K562 (cell line): Measurements from ENCODE around the gene CAPN10. TPM values are rescaled to one million over a fixed set of nuclear protein-coding genes. Genes with fewer than 3 reads are reported as not detected.

Source experiments
- ATAC-seq: fragments of 200-7000 bp; cut with Tn5 transposase; 3 replicates; pipeline ENCODE4 v1.9.1; 2020; ENCODE audit warnings: moderate library complexity
- BruUV-seq: library from RNA; stranded (reverse); fragments of 400-500 nt; replicated peaks from 2 replicates; lab custom pipeline; 2021; lab: Mats Ljungman, UMichigan
- CTCF ChIA-PET: fragments of 300-600 bp; formaldehyde crosslinking; extraction: SDS; loops from one replicate; lab custom pipeline; 2021; ENCODE audit warnings: low intra/inter-chr PET ratio; lab: Yijun Ruan, JAX
- POLR2A ChIA-PET: fragments of 300-600, 350-650 bp; sonication (Branson Sonifier 250); formaldehyde crosslinking; extraction: SDS; loops from one replicate; lab custom pipeline; 2021; ENCODE audit warnings: antibody characterized with exemption, inconsistent platforms; lab: Yijun Ruan, JAX
- DNase-seq, 4 experiments: peaks; one replicate each; pipeline versions ENCODE4 v3.0.0 to v3.0.0-alpha.2; 2011 to 2018; ENCODE audit warnings: low spot score in 3 of 4, mixed read lengths in 3 of 4; ENCODE audit errors: extremely low read depth in 1 of 4
- FAIRE-seq: peaks from 2 replicates; lab custom pipeline; 2011; peaks lifted over from hg19 to GRCh38; lab: Jason Lieb, UNC
- H2AFZ ChIP-seq: 2 replicates; pipeline ENCODE4 v1.6.0; 2011; ENCODE audit warnings: low read depth, low read length, control low read depth, inconsistent platforms
- H3K27ac ChIP-seq: fragments of 200-600 bp; 3 replicates; pipeline ENCODE4 v1.8.0; 2011; ENCODE audit warnings: low read depth, mild to moderate bottlenecking, control low read depth, inconsistent platforms, low read length, moderate library complexity, mixed read lengths; ENCODE audit errors: extremely low read depth
- H3K27me3 ChIP-seq, 2 experiments: fragments of 300-600 bp in 1 of 2; 2 replicates in 1 of 2; 3 replicates in 1 of 2; pipeline versions ENCODE4 v1.6.0 to v1.8.0; 2011; ENCODE audit warnings: inconsistent platforms in 2 of 2, low read length in 2 of 2, mild to moderate bottlenecking in 1 of 2, mixed read lengths in 1 of 2, moderate library complexity in 1 of 2; ENCODE audit not compliant: control insufficient read depth in 2 of 2, insufficient read depth in 2 of 2
- H3K36me3 ChIP-seq: fragments of 300-600 bp; 3 replicates; pipeline ENCODE4 v1.8.0; 2011; ENCODE audit warnings: mild to moderate bottlenecking, low read length, inconsistent platforms; ENCODE audit not compliant: control insufficient read depth, insufficient read depth
- H3K4me1 ChIP-seq, 2 experiments: fragments of 200-600 bp in 1 of 2; replicated peaks in 1 of 2; 2 replicates in 1 of 2; 3 replicates in 1 of 2; pipeline versions ENCODE4 v1.5.1 to v1.8.0; 2011; ENCODE audit warnings: inconsistent platforms in 2 of 2, low read length in 2 of 2, mild to moderate bottlenecking in 1 of 2, mixed read lengths in 1 of 2, moderate library complexity in 1 of 2; ENCODE audit not compliant: control insufficient read depth in 2 of 2, insufficient read depth in 2 of 2
- H3K4me2 ChIP-seq: 2 replicates; pipeline ENCODE4 v1.6.1; 2011; ENCODE audit warnings: low read length, control low read depth, inconsistent platforms, mixed read lengths; ENCODE audit not compliant: insufficient read depth
- H3K4me3 ChIP-seq: fragments of 200-600 bp; sonication (generic), shearing (Covaris generic); 2 replicates; pipeline ENCODE4 v1.5.1; 2016; ENCODE audit warnings: control low read depth, inconsistent platforms
- H3K79me2 ChIP-seq: fragments of 200-600 bp; 3 replicates; pipeline ENCODE4 v1.8.0; 2011; ENCODE audit warnings: low read length, inconsistent platforms; ENCODE audit not compliant: control insufficient read depth, insufficient read depth
- H3K9ac ChIP-seq, 2 experiments: 2 replicates each; pipeline versions ENCODE4 v1.6.0 to v1.6.1; 2011; ENCODE audit warnings: low read depth in 2 of 2, low read length in 2 of 2, control low read depth in 1 of 2, inconsistent platforms in 1 of 2, mild to moderate bottlenecking in 1 of 2, mixed read lengths in 1 of 2; ENCODE audit not compliant: insufficient read depth in 1 of 2
- H3K9me1 ChIP-seq: one replicate; pipeline ENCODE4 v1.6.0; 2011; ENCODE audit warnings: inconsistent platforms, mild to moderate bottlenecking, low read length, moderate library complexity; ENCODE audit not compliant: control insufficient read depth, insufficient read depth
- H3K9me3 ChIP-seq: replicated peaks from 2 replicates; pipeline ENCODE4 v1.5.1; 2011; ENCODE audit warnings: low read depth, low read length, inconsistent platforms; ENCODE audit not compliant: control insufficient read depth, insufficient read depth
- H4K20me1 ChIP-seq: replicated peaks from 2 replicates; pipeline ENCODE4 v1.6.1; 2011; ENCODE audit warnings: low read length, inconsistent platforms, mixed read lengths; ENCODE audit not compliant: control insufficient read depth, insufficient read depth
- BCL6 ChIP-seq: fragments of 250-450 bp; sonication (Bioruptor Pico); IDR thresholded peaks from 2 replicates; pipeline ENCODE4 v1.4.0; 2020
- CCAR2 ChIP-seq: fragments of 200-400 bp; formaldehyde crosslinking; IDR thresholded peaks from 2 replicates; pipeline ENCODE4 v1.6.1; 2017; ENCODE audit warnings: mild to moderate bottlenecking, low read depth, low read length
- ELF2 ChIP-seq: fragments of 250-450 bp; sonication (Bioruptor Pico); IDR thresholded peaks from 2 replicates; pipeline ENCODE4 v1.5.0; 2021; ENCODE audit warnings: mild to moderate bottlenecking
- HSF4 ChIP-seq: fragments of 250-450 bp; sonication (Bioruptor Pico); IDR thresholded peaks from 2 replicates; pipeline ENCODE4 v2.1.2; 2022; ENCODE audit warnings: mild to moderate bottlenecking, moderate library complexity, borderline replicate concordance
- RUNX1 ChIP-seq: sonication (generic); IDR thresholded peaks from 2 replicates; pipeline ENCODE4 v1.6.1; 2016; ENCODE audit warnings: antibody characterized with exemption, low read depth
- TCF7 ChIP-seq: sonication (generic); IDR thresholded peaks from 2 replicates; pipeline ENCODE4 v1.6.1; 2016; ENCODE audit warnings: antibody characterized with exemption, borderline replicate concordance
- ZBTB7A ChIP-seq: IDR thresholded peaks from 2 replicates; pipeline ENCODE4 v1.6.1; 2011; ENCODE audit warnings: low read depth, mild to moderate bottlenecking, low read length, moderate library complexity, borderline replicate concordance; ENCODE audit not compliant: control insufficient read depth
- ZNF717 ChIP-seq: fragments of 250-450 bp; sonication (Bioruptor Pico); IDR thresholded peaks from 2 replicates; pipeline ENCODE4 v1.5.0; 2021
- WGBS: fragments of 100-300 bp; shearing (Covaris generic); methylation state at CpG from one replicate; pipeline ENCODE4 v1.1.6; 2016; ENCODE audit warnings: low coverage, mixed read lengths; ENCODE audit not compliant: insufficient coverage; ENCODE audit errors: missing lambda C conversion rate; 5-methylcytosine and 5-hydroxymethylcytosine counted together
- in situ Hi-C: fragments of 300-500 bp; cut with MboI; formaldehyde crosslinking; loops from 4 replicates; pipeline ENCODE4 v1.15.0; 2018; ENCODE audit warnings: inconsistent platforms, mixed read lengths
- intact Hi-C: fragments of 100-400 bp; cut with micrococcal nuclease; formaldehyde crosslinking; loops from 2 replicates; pipeline ENCODE4 v1.14.2; 2022
- polyA plus RNA-seq, 8 experiments: library from polyadenylated mRNA; depleted of rRNA in 4 of 8; stranded (reverse) in 5 of 8; unstranded in 3 of 8; fragments of >200 nt; fragmentation: Nextera tagmentation in 2 of 8; fragmentation: Illumina TruSeq in 1 of 8; extraction: Ambion mirVana in 2 of 8; extraction: Trizol in 1 of 8; gene quantifications; 2 replicates each; pipeline versions ENCODE4 v1.2.1 to v1.2.3, GENCODE V29; 2011 to 2014; ENCODE audit warnings: inconsistent platforms in 1 of 8, missing spikeins in 1 of 8
- total RNA-seq, 7 experiments: library from RNA; depleted of rRNA in 6 of 7; stranded (reverse); fragments of >200 nt in 6 of 7; fragmentation: Illumina TruSeq in 2 of 7; extraction: Trizol in 2 of 7; gene quantifications; 2 replicates each; pipeline versions ENCODE4 v1.2.1 to v1.2.3, GENCODE V29; 2011 to 2021; ENCODE audit warnings: low replicate concordance in 1 of 7

The CAPN10 gene
- total and polyA plus RNA-seq, 9 of the 15 experiments (the other 6 are each of a cell fraction or from before 2014, with no cell fraction given) = 0.08 to 26.1 (median 8.4) TPM

DNA sequence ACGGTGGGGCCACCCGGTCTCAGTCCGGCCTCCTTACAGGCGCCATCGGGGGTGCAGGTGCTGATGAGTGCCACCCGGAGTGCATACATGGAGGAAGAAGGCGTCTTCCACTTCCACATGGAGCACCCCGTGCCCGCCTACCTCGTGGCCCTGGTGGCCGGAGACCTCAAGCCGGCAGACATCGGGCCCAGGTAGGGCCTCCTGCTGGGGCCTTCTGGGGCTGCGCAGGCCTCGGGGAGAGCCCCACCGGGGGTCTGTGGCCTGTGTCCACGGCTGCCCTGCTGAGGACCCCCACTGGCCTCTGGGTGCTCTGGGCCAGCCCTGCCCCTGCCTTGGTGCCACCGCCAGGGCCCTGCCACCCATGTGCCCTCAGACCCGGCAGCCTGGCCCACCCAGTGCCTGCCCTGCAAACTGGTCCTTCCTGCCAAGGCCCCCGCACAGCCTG lies 13.4 kb upstream of the CAPN10 start:
- TF ChIP-seq HSF4 (CRISPR knock-in tag) = no peak
- no peak for TF ChIP-seq ZBTB7A
- no peak for TF ChIP-seq CCAR2
- TF ChIP-seq ZNF717 = no peak
- no peak for TF ChIP-seq BCL6 (CRISPR knock-in tag)
- no peak for TF ChIP-seq ELF2 (CRISPR knock-in tag)
- TF ChIP-seq RUNX1 = no peak
- TF ChIP-seq TCF7 = no peak
- in situ Hi-C loops (no loop called here), intact Hi-C loops (no loop called here)
- H4K20me1 ChIP-seq = no peaks in the 10 kb centered on the region
- CTCF ChIA-PET = no interaction called here
- POLR2A ChIA-PET = interaction anchor here (0.9 to 1.3 kb wide), 2 partner anchors 11 to 13 kb away, joined by 3 to 6 read pairs; partner anchors contain the start of gene CAPN10
- no peaks in the 10 kb centered on the region for H3K9me1 ChIP-seq
- H3K4me2 ChIP-seq = no peak overlapping the region
- no peak for DNase-seq
- peaks cover 28% of the 10 kb centered on the region for H3K79me2 ChIP-seq
- ATAC-seq = no peak
- H3K36me3 ChIP-seq = peaks cover 37% of the 10 kb centered on the region; the same call in 1 of the 3 replicates
- 96% methylated on average over 10 of the region's 20 CpGs for WGBS
- BruUV-seq = no TSS peak
- H2AFZ ChIP-seq = no peak overlapping the region
- no peaks in the 10 kb centered on the region for H3K9me3 ChIP-seq
- no peak overlapping the region for H3K4me3 ChIP-seq
- H3K27me3 ChIP-seq = no peaks in the 10 kb centered on the region
- no peak overlapping the region for H3K9ac ChIP-seq
- FAIRE-seq = no peak
- H3K4me1 ChIP-seq = peaks cover 4 to 49% of the 10 kb centered on the region in 2 experiments; a peak in 4 of 5 replicates
- H3K27ac ChIP-seq = no peak overlapping the region
